ENCODE data around the gene EPOP. TPM values are rescaled to one million over a fixed set of nuclear protein-coding genes. Genes with fewer than 3 reads are reported as not detected.

The EPOP gene
- total RNA-seq, 4 donors from 2014 or later: 0.29 to 1.2 (median 0.75) TPM; not detected in 1

GRCh38 chr17:38667099-38667786 lies 7.5 kb downstream of the EPOP start:
- Histone ChIP-seq H3K9me3 (no peaks in the 10 kb centered on the region), H3K4me3 (no peak overlapping the region), H3K27me3 (peaks cover 14 to 30% (median 28%) of the 10 kb centered on the region in 3 donors), H3K4me1 (no peaks in the 10 kb centered on the region), H3K36me3 (no peaks in the 10 kb centered on the region), H3K27ac (no peak overlapping the region)
- in situ Hi-C loops (cut with MboI; ENCODE audit: low sequenced_read_pairs in 4 of 4) (loop anchor here in 3 of 4 donors (5.0 to 25.0 kb wide), 3 partner anchors 110 to 180 kb away; no protein-coding TSS in a partner anchor), intact Hi-C loops (cut with DNase I; ENCODE audit: low total_unique reads) (loop anchor here (1.0 to 10.0 kb wide), 2 partner anchors 109 to 172 kb away; no protein-coding TSS in a partner anchor)
- DNase-seq (peak; percentile 24 to 37), ATAC-seq (peak; percentile 66 to 70)
- peak; percentile 83 to 98 (median 90) for TF ChIP-seq CTCF (IDR thresholded peaks at IDR 0.05 in 4 of 5, conservative IDR thresholded peaks at IDR 0.05 in 1 of 5)
- no peak for TF ChIP-seq POLR2A (IDR thresholded peaks at IDR 0.05)

GRCh38 chr17:38663964-38664644 lies 10.7 kb downstream of the EPOP start:
- TF ChIP-seq CTCF (IDR thresholded peaks at IDR 0.05 in 4 of 5, conservative IDR thresholded peaks at IDR 0.05 in 1 of 5) (no peak), POLR2A (IDR thresholded peaks at IDR 0.05) (no peak)
- no peak for ATAC-seq
- in situ Hi-C loops (cut with MboI; ENCODE audit: low sequenced_read_pairs in 4 of 4): loop anchor here in 1 of 4 donors (10.0 to 25.0 kb wide), 2 partner anchors 109 to 177 kb away; no protein-coding TSS in a partner anchor
- intact Hi-C loops (cut with DNase I; ENCODE audit: low total_unique reads): loop anchor here (10.0 kb wide), 1 partner anchor 169 kb away; no protein-coding TSS in a partner anchor
- no peak for DNase-seq
- no peaks in the 10 kb centered on the region for H3K36me3 ChIP-seq
- no peak overlapping the region for H3K27ac ChIP-seq
- H3K9me3 ChIP-seq: no peaks in the 10 kb centered on the region
- H3K4me3 ChIP-seq: no peak overlapping the region
- H3K4me1 ChIP-seq: no peaks in the 10 kb centered on the region
- peaks cover 0 to 5% (median 2%) of the 10 kb centered on the region in 3 donors for H3K27me3 ChIP-seq

GRCh38 chr17:38663125-38663751 lies 11.5 kb downstream of the EPOP start:
- no peak for ATAC-seq
- TF ChIP-seq POLR2A (IDR thresholded peaks at IDR 0.05) (no peak), CTCF (IDR thresholded peaks at IDR 0.05 in 4 of 5, conservative IDR thresholded peaks at IDR 0.05 in 1 of 5) (peak in 1 of 5 experiments; percentile 23)
- H3K4me1 ChIP-seq: no peaks in the 10 kb centered on the region
- no peaks in the 10 kb centered on the region for H3K9me3 ChIP-seq
- DNase-seq: no peak
- H3K36me3 ChIP-seq: no peaks in the 10 kb centered on the region
- intact Hi-C loops (cut with DNase I; ENCODE audit: low total_unique reads): loop anchor here (10.0 kb wide), 1 partner anchor 168 kb away; no protein-coding TSS in a partner anchor
- H3K27me3 ChIP-seq: peaks cover 0 to 4% (median 0%) of the 10 kb centered on the region in 3 donors
- H3K4me3 ChIP-seq: no peak overlapping the region
- in situ Hi-C loops (cut with MboI; ENCODE audit: low sequenced_read_pairs in 4 of 4): loop anchor here in 1 of 4 donors (10.0 to 25.0 kb wide), 2 partner anchors 108 to 176 kb away; no protein-coding TSS in a partner anchor
- no peak overlapping the region for H3K27ac ChIP-seq

GRCh38 chr17:38660097-38661025 lies 14.4 kb downstream of the EPOP start:
- Histone ChIP-seq H3K27ac (no peak overlapping the region), H3K27me3 (peaks cover 5 to 6% (median 5%) of the 10 kb centered on the region in 3 donors), H3K4me3 (no peak overlapping the region), H3K36me3 (no peaks in the 10 kb centered on the region), H3K4me1 (no peaks in the 10 kb centered on the region), H3K9me3 (no peaks in the 10 kb centered on the region)
- intact Hi-C loops (cut with DNase I; ENCODE audit: low total_unique reads): loop anchor here (10.0 kb wide), 1 partner anchor 166 kb away; no protein-coding TSS in a partner anchor
- DNase-seq: no peak
- in situ Hi-C loops (cut with MboI; ENCODE audit: low sequenced_read_pairs in 4 of 4): loop anchor here in 1 of 4 donors (10.0 to 25.0 kb wide), 2 partner anchors 106 to 173 kb away; no protein-coding TSS in a partner anchor
- no peak for TF ChIP-seq CTCF (IDR thresholded peaks at IDR 0.05 in 4 of 5, conservative IDR thresholded peaks at IDR 0.05 in 1 of 5)
- TF ChIP-seq POLR2A (IDR thresholded peaks at IDR 0.05): no peak
- no peak for ATAC-seq

Measured in gastrocnemius medialis (tissue), 4 donors.